HG03521 (cell line): Measurements from ENCODE around the gene EPHA10.
"Not testable (repeated sequence)": the region's sequence is repeated elsewhere in the genome, so short reads cannot be mapped to it uniquely, and the experiment has no call there.

ENCODE experiments used
- ATAC-seq: cut with Tn5 transposase; IDR thresholded peaks from one replicate; pipeline ENCODE4 v1.9.1; 2021; ENCODE audit warnings: mild to moderate bottlenecking, moderate library complexity; ENCODE audit not compliant: unreplicated experiment

Gene EPHA10

GRCh38 chr1:37776946-37777516 is 12.1 kb upstream of the EPHA10 start:
- no peak for ATAC-seq

- not testable (repeated sequence) for ATAC-seq
Observed at GRCh38 chr1:37771440-37771839, 6.5 kb upstream of the EPHA10 start.

- no peak for ATAC-seq
Observed at GRCh38 chr1:37767488-37767887, 2.6 kb upstream of the EPHA10 start.

GRCh38 chr1:37765916-37766664 is 1.2 kb upstream of the EPHA10 start:
- no peak for ATAC-seq

GRCh38 chr1:37764414-37764825 is 500 bp downstream of the EPHA10 start:
- no peak for ATAC-seq

GRCh38 chr1:37763791-37764413 is 1.0 kb downstream of the EPHA10 start:
- ATAC-seq = no peak

- ATAC-seq = no peak
Observed at GRCh38 chr1:37762516-37762915, 2.4 kb downstream of the EPHA10 start.

- no peak for ATAC-seq
Observed at GRCh38 chr1:37761416-37762095, 3.4 kb downstream of the EPHA10 start.

- ATAC-seq = no peak
Observed at GRCh38 chr1:37759451-37759850, 5.5 kb downstream of the EPHA10 start.

- no peak for ATAC-seq
Observed at GRCh38 chr1:37755951-37756560, 8.9 kb downstream of the EPHA10 start.

GRCh38 chr1:37755290-37755689 is 9.6 kb downstream of the EPHA10 start:
- ATAC-seq = no peak

- ATAC-seq = no peak
Observed at GRCh38 chr1:37753473-37754321, 11.2 kb downstream of the EPHA10 start.

GRCh38 chr1:37752583-37753471 is 12.1 kb downstream of the EPHA10 start:
- no peak for ATAC-seq

GRCh38 chr1:37752213-37752582 is 12.7 kb downstream of the EPHA10 start:
- ATAC-seq = no peak

GRCh38 chr1:37748565-37748964 is 16.4 kb downstream of the EPHA10 start:
- ATAC-seq = no peak

- no peak for ATAC-seq
Observed at GRCh38 chr1:37746806-37747205, 18.1 kb downstream of the EPHA10 start.

GRCh38 chr1:37741662-37742061 is 23.3 kb downstream of the EPHA10 start:
- ATAC-seq = no peak

- ATAC-seq = no peak
Observed at GRCh38 chr1:37741130-37741529, 23.8 kb downstream of the EPHA10 start.

- ATAC-seq = no peak
Observed at GRCh38 chr1:37739222-37739621, 25.7 kb downstream of the EPHA10 start.
